Activated naive CD4-positive, alpha-beta T cell treated with anti-CD3 and anti-CD28 coated beads, Interleukin-2, amount 50 U/mL, for 72 hours (primary cell): Measurements from ENCODE around the gene STYXL2. TPM values are rescaled to one million over a fixed set of nuclear protein-coding genes. Genes with fewer than 3 reads are reported as not detected.

Source experiments
- ATAC-seq, 2 donors: fragments of 150-1000 bp; cut with Tn5 transposase; 2 replicates each; pipeline ENCODE4 v1.10.0; 2021; ENCODE audit warnings: mild to moderate bottlenecking in 2 of 2, moderate library complexity in 2 of 2
- DNase-seq, 2 donors: peaks; one replicate each; pipeline ENCODE4 v3.0.0; 2021 to 2022; ENCODE audit warnings: low spot score in 2 of 2
- H3K27ac Mint-ChIP-seq, 2 donors: one replicate each; pipeline ENCODE4 v1.8.0; 2022; ENCODE audit warnings: mild to moderate bottlenecking in 2 of 2, mixed read lengths in 2 of 2
- H3K36me3 Mint-ChIP-seq, 2 donors: one replicate each; pipeline ENCODE4 v1.8.0; 2022; ENCODE audit warnings: mixed read lengths in 2 of 2
- H3K9me3 Mint-ChIP-seq, 2 donors: one replicate each; pipeline ENCODE4 v1.8.0; 2022; ENCODE audit warnings: mixed read lengths in 2 of 2
- total RNA-seq, 2 donors: library from RNA; stranded (reverse); gene quantifications; one replicate each; pipeline ENCODE4 v1.2.3, GENCODE V29; 2022

STYXL2 gene
- total RNA-seq, 2 donors from 2014 or later: not detected

DNA sequence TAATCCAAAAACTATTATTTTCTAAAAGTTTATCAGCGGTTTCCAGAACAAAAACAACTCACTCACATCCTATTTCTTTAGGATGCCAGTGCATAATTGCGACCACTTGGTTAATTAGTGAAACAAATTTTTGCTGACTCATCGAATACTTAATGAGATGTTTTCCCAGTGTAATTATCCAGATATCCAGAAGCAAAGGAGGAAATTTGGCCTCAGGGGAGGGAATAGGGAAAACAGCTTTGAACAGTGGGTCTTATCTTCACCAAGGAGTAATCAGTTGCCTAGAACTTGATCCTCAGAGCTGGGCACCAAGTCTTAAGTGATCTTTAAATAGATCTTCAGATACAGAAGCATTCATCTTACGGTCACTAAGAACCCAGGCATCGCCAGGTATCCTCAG, 24.3 kb downstream of the STYXL2 start:
- DNase-seq: no peak
- H3K36me3 Mint-ChIP-seq: no peaks in the 10 kb centered on the region
- no peak for ATAC-seq
- H3K9me3 Mint-ChIP-seq: no peaks in the 10 kb centered on the region
- no peak overlapping the region for H3K27ac Mint-ChIP-seq

DNA sequence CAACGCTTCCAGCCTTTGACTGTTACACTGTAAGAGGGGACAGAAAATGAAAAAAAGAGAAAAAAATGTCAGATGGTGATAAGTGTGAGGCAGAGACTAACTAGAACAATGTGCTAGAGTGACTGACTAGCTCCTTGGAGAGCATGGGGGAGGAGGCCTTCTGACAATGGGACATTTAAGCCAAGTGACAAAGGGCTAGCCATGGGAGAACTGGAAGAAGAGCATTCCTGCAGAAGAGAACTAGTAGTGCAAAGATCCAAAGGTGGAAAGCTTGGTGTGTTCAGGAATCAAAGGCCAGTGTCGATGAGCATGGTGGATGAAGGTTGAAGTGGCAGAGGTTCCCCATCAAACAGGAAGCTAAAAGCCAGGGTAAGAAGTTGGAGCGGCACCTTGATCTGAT, 25.8 kb downstream of the STYXL2 start:
- ATAC-seq: no peak

DNA sequence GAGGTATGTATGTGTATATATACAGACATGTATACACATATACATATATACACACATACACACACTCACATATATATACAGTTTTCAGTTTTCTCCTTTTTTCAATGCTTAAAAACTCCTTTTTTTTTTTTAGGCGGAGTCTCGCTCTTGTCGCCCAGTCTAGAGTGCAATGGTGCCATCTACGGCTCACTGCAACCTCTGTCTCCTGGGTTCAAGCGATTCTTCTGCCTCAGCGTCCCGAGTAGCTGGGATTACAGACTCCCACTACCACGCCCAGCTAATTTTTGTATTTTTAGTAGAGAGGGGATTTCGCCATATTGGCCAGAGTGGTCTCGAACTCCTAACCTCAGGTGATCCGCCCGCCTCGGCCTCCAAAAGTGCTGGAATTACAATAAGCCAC, 27.0 kb downstream of the STYXL2 start:
- DNase-seq (no peak), ATAC-seq (peak; percentile 36 to 47)
- no peaks in the 10 kb centered on the region for H3K36me3 Mint-ChIP-seq
- no peaks in the 10 kb centered on the region for H3K9me3 Mint-ChIP-seq
- H3K27ac Mint-ChIP-seq: peak overlapping the region in 1 of 2 donors; percentile 83

More for the DNA sequence above, 25.8 kb downstream of the STYXL2 start:
- DNase-seq: no peak
- no peak overlapping the region for H3K27ac Mint-ChIP-seq
- no peaks in the 10 kb centered on the region for H3K36me3 Mint-ChIP-seq
- H3K9me3 Mint-ChIP-seq: no peaks in the 10 kb centered on the region

DNA sequence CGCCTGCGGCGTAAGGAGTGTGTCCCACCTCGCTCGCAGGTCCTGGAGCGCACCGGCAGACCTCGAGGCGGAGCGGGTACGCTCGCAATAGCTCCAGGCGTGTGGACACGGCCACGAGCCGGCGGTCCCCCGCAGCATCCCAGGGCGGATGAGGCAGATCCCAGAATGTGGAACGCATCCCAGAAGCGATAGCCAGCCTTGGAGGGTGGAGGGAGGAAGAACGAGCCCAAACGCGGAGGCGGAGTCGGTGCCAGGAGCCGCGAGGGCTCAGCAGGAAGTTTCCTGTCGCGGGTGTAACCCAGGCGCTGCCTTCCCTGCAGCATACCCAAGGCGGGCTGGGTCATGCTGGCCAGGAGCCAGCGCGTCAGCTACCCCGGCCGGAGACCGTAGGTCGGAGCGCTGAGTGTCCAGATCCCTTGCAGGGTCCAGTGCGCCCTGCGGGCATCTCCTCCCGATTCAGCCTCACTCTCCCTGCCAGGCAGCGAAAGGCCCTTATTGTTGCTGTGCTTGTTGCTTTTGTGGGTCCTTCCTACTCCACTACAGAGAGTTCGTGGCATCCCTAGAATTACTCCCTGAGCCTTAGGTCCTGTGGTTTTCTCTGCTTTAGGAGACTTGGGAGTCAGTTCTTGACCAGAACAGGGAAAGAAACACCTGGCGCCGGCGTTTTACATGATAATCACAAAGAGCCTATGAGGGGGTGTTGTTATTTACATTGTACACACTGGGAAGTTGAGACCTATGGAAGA, 27.7 kb downstream of the STYXL2 start:
- DNase-seq (peak in 1 of 2 donors; percentile 43), ATAC-seq (peak; percentile 66 to 74)
- Mint-ChIP-seq H3K9me3 (no peaks in the 10 kb centered on the region), H3K36me3 (no peaks in the 10 kb centered on the region), H3K27ac (peak overlapping the region in 1 of 2 donors; percentile 83)

DNA sequence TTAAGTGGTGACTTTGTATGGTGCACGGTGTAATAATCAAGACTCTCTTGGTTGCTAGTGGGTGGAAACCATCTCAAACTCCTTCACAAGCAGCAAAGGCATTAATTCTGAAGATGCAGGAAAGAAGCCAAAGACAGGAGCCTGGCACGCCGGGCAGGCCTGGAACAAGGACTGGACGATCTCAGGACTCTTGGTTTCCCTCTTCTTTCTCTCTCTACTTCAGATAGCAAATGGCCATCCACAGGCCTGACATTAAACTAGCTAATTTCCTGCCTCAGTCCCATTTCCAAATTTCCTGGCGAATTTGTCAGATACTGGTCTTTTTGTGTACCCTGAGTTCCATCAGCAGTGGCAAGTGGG, 28.2 kb downstream of the STYXL2 start:
- Mint-ChIP-seq H3K27ac (no peak overlapping the region), H3K36me3 (no peaks in the 10 kb centered on the region), H3K9me3 (no peaks in the 10 kb centered on the region)
- DNase-seq (no peak), ATAC-seq (no peak)

DNA sequence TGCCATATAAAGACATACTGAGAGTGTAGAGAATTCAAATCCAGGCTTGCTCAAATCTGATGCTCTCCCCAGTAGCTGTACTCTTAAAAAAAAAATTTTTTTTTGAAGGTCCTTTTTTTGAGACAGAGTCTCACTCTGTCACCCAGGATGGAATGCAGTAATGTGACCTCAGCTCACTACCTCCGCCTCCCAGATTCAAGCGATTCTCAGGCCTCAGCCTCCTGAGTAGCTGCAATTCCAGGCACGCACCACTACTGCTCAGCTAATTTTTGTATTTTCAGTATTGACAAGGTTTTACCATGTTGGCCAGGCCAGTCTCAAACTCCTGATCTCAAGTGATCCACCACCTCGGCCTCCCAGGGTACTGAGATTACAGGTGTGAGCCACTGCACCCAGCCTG, 28.7 kb downstream of the STYXL2 start:
- no peak for ATAC-seq
- no peak overlapping the region for H3K27ac Mint-ChIP-seq
- no peaks in the 10 kb centered on the region for H3K36me3 Mint-ChIP-seq
- H3K9me3 Mint-ChIP-seq: no peaks in the 10 kb centered on the region
- no peak for DNase-seq

DNA sequence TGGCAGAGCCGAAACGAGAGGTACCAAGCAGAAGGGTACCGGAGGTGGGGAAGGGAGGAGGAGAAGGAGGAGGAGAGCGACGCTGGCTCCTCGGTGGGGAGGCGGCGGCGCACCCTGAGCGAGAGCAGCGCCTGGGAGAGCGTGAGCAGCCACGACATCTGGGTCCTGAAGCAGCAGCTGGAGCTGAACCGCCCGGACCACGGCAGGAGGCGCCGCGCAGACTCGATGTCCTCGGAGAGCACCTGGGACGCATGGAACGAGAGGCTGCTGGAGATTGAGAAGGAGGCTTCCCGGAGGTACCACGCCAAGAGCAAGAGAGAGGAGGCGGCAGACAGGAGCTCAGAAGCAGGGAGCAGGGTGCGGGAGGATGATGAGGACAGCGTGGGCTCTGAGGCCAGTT, 32.4 kb downstream of the STYXL2 start:
- no peaks in the 10 kb centered on the region for H3K36me3 Mint-ChIP-seq
- H3K9me3 Mint-ChIP-seq: no peaks in the 10 kb centered on the region
- no peak overlapping the region for H3K27ac Mint-ChIP-seq
- ATAC-seq: no peak
- DNase-seq: no peak

DNA sequence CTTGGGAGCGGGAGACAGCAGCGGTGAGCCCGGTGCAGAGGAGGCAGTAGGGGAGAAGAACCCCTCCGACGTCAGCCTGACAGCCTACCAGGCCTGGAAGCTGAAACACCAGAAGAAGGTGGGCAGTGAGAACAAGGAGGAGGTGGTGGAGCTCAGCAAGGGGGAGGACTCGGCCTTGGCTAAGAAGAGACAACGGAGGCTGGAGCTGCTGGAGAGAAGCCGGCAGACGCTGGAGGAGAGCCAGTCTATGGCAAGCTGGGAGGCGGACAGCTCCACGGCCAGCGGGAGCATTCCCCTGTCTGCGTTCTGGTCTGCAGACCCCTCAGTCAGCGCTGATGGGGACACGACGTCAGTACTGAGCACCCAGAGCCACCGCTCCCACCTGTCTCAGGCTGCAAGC, 32.9 kb downstream of the STYXL2 start:
- no peaks in the 10 kb centered on the region for H3K36me3 Mint-ChIP-seq
- no peak for ATAC-seq
- no peaks in the 10 kb centered on the region for H3K9me3 Mint-ChIP-seq
- no peak overlapping the region for H3K27ac Mint-ChIP-seq
- no peak for DNase-seq

DNA sequence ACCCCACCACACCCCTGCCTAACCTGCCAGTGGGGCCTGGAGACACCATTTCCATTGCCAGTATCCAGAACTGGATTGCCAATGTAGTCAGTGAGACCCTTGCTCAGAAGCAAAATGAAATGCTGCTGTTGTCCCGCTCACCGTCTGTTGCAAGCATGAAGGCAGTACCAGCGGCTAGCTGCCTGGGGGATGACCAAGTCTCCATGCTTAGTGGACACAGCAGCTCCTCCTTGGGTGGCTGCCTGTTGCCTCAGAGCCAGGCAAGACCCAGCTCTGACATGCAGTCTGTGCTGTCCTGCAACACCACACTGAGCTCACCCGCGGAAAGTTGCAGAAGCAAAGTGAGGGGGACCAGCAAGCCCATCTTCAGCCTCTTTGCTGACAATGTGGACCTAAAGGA, 33.4 kb downstream of the STYXL2 start:
- ATAC-seq (no peak), DNase-seq (no peak)
- Mint-ChIP-seq H3K27ac (no peak overlapping the region), H3K9me3 (no peaks in the 10 kb centered on the region), H3K36me3 (no peaks in the 10 kb centered on the region)

DNA sequence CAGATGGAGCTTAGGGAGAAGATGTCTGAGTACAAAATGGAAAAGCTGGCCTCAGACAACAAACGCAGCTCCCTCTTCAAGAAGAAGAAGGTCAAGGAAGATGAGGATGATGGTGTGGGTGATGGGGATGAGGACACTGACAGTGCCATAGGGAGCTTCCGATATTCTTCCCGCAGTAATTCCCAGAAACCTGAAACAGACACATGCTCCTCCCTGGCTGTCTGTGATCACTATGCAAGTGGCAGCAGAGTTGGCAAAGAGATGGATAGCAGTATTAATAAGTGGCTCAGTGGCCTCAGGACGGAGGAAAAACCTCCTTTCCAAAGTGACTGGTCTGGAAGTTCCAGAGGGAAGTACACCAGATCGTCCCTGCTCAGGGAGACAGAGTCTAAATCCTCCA, 33.8 kb downstream of the STYXL2 start:
- Mint-ChIP-seq H3K9me3 (no peaks in the 10 kb centered on the region), H3K36me3 (no peaks in the 10 kb centered on the region), H3K27ac (no peak overlapping the region)
- DNase-seq: no peak
- no peak for ATAC-seq

DNA sequence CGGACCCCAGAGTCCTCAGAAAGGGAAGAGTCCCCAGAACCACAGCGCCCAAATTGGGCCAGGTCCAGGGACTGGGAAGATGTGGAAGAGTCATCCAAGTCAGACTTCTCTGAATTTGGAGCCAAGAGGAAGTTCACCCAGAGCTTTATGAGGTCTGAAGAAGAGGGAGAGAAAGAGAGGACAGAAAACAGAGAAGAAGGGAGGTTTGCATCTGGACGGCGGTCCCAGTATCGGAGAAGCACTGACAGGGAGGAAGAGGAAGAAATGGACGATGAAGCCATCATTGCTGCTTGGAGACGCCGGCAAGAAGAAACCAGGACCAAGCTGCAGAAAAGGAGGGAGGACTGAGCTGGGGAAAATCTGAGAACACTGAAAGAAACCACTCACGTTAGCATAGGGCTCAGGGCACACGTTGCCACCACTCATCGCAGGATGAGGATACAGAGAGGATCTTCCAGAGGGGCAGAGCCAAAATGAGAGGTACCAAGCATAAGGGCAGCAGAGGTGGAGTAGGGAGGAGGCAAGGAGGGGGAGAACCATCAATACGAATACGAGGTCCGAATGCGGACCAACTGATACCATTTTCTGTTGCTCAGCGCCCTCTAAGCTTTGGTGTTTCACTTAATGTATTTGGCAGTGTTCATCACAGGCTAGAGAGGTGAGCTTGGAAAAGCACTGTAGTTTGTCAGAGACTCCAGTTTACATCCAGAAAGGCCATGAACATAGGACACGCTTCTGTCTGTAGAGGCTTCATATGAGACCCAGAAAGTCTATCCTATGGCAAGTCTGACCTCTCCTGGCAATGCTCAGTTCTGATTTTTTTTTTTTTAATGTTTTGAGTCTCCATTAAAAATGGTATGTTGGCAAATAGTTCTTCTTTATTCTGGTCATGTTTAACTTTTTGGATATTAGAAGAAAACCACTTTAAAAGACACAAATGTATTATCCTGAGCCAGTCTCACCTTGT, 34.7 kb downstream of the STYXL2 start:
- H3K36me3 Mint-ChIP-seq: no peaks in the 10 kb centered on the region
- no peaks in the 10 kb centered on the region for H3K9me3 Mint-ChIP-seq
- no peak for DNase-seq
- no peak overlapping the region for H3K27ac Mint-ChIP-seq
- ATAC-seq: no peak

DNA sequence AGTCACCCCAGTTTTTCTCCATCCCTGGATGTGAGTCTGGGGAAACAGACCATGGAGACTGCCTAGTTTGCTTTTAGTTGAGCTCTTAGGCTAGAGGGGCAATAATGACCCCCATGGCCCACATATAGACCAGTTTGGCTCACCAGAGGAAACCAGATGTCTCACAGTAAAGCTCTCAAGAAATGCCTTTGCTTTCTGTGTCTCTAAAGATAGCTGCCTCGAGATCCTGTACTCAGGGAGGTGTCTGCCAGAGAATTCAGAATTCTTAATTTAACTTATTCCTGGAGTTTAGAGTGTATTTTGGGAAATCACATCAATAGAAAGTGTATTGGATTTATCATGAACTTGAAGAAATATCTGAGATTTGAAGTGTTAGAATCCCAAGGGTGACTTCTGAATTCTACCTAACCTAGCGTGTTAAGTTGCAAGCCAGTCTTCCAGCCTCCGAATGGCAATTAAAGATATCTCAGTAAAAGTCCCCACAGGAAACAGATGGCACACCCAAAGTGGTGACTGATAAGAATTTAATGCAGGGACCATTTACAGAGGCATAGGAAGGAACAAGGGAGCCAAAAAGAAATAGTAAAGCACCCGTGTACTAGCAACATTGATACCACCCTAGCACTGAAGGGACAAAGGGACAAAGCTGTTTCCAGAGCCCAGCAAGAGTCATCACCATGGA, 37.1 kb downstream of the STYXL2 start:
- Mint-ChIP-seq H3K27ac (no peak overlapping the region), H3K36me3 (no peaks in the 10 kb centered on the region), H3K9me3 (no peaks in the 10 kb centered on the region)
- ATAC-seq: no peak
- no peak for DNase-seq

DNA sequence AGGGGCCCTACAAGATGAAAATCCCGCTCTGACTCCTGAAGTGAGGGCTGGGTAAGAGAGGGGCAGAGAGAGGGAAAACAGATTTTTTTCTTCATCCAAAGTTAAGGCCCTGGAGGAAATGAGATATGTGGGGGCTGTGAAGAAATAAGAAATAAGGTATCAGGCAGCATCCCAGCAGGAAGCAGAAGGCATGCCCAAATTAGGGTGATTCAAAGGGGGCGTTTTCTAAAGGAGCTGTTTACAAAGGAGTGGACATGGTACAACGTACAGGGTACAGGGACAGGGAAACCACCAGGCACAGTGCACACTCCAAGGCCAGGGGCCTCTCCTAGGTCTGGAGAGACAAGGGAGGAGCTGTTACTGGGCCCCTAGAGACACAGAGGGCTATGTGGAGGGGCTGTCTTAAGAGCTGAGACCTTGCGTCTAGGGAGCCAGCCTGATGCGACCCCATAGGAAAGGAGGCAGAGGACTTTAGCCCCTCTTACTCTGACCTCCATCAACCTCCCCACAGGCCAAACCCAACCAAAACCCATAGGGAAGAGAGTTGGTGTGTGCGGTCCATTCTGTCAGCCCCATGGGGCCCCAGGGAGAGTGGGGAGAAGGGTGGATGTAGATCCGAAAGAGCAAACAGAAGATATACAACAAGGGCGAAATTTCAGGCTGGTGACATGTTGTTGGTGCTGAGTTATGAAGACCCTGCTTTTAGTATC, 38.6 kb downstream of the STYXL2 start:
- DNase-seq (no peak), ATAC-seq (no peak)
- Mint-ChIP-seq H3K27ac (no peak overlapping the region), H3K9me3 (no peaks in the 10 kb centered on the region), H3K36me3 (no peaks in the 10 kb centered on the region)

DNA sequence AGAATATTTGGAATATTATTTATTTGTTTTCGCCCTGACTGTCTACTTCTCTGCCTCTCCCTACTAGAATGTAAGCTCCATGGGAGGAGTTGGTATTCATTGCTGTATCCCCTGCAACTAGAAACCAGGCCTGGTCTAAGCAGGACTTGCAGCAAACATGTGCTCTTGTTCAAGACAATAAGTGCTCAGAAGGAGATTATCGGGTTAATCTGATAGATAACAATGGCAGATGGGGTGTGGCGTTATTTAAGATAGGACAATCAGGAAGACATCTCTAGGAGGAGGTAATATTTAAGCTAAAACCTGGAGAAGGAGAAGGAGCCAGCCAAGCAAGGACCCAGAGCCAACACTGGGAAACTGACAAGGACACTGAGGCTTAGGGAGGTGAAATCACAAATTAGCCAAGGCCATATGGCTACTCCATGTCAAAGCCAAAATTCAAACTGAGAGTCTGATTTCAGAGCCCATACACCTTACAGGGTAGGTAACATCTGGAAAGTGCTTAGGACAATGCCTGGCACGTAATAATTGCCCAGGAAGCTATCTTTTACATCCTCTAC, 41.5 kb downstream of the STYXL2 start:
- ATAC-seq (no peak), DNase-seq (no peak)
- no peaks in the 10 kb centered on the region for H3K9me3 Mint-ChIP-seq
- no peaks in the 10 kb centered on the region for H3K36me3 Mint-ChIP-seq
- H3K27ac Mint-ChIP-seq: no peak overlapping the region

DNA sequence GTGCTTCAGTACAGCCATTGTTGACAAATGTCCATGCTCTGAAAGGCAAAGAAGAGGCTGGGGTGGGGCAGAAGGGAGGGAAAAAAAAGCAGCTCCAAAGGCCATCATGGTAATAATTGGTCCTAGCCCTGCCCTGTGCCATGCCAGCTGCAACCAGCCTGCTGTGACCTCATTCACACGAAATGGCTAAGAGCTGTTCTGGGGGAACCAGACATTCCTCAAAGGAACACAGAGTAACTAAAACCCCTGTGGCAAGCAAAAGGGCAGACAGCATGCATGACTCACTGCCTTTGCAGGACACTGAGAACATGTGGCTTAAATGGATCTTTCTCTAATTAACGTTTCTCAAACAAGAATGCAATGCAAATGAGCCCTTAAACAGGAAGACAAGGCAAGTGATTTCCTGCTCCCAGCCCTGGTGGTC, 42.3 kb downstream of the STYXL2 start:
- H3K9me3 Mint-ChIP-seq: no peaks in the 10 kb centered on the region
- no peak for ATAC-seq

DNA sequence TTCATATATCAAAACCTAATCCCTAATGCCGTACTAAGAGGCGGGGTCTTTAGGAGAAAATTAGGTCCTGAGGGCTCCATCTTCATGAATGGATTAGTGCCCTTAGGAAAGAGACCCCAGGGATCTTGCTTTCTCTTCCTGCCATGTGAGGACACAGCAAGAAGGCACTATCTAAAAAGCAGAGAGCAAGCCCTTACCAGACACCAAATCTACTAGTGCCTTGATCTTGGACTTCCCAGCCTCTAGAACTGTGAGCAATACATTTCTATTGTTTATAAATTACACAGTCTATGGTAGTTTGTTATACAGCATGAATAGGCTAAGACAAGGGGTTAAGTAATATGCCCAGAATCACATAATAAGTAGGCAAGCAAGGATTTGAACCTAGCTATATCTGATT, 42.9 kb downstream of the STYXL2 start:
- Mint-ChIP-seq H3K36me3 (no peaks in the 10 kb centered on the region), H3K9me3 (no peaks in the 10 kb centered on the region), H3K27ac (no peak overlapping the region)
- ATAC-seq (no peak), DNase-seq (no peak)

More for the DNA sequence above, 42.3 kb downstream of the STYXL2 start:
- DNase-seq: no peak
- Mint-ChIP-seq H3K36me3 (no peaks in the 10 kb centered on the region), H3K27ac (no peak overlapping the region)
